Brain pericyte (primary cell): Measurements from ENCODE around the gene A2M.

Experiments used
- DNase-seq: peaks from one replicate; pipeline ENCODE4 v3.0.0-alpha.2; 2012; ENCODE audit warnings: low read depth, low spot score

The A2M gene

DNA sequence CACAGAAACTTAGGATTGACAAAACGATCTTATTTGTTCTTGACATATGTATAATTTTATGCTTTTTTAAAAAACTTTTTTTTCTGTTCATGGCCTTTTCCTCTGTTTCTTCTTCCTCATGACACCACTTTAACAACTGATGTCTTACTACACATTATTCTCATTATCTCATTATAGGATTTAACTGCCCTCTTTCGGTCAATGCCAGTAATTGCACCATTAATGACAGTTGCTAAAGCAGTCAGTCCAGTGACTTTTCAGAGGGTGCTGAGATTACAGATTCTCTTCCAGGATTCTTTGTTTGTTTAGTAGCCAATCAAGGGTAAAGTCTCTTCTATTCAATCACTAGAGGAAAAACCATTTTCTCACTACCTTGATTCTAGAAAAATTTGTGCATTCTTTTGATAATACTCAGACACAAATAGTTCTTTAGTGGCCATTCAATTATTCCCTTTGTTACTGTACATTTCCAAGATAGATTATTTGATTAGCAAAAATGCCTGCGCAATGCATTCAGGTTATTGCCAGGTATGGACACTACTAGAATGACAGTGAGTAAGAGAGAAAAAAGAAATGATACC, 76.2 kb downstream of the A2M start:
- no peak for DNase-seq

DNA sequence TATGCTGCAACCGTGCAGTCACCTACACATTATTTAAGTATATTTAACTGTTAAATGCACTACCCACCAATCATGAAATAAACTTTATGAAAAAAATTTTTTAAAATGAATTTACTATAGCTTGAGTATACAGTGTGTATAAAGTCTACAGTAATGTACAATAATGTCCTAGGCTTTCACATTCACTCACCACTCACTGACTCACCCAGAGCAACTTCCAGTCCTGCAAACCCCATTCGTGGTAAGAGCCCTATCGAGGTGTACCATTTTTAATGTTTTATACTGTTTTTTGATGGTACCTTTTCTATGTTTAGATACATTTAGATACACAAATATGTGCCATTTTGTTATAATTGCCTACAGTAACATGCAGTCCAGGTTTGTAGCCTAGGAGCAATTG, 78.3 kb downstream of the A2M start:
- no peak for DNase-seq

DNA sequence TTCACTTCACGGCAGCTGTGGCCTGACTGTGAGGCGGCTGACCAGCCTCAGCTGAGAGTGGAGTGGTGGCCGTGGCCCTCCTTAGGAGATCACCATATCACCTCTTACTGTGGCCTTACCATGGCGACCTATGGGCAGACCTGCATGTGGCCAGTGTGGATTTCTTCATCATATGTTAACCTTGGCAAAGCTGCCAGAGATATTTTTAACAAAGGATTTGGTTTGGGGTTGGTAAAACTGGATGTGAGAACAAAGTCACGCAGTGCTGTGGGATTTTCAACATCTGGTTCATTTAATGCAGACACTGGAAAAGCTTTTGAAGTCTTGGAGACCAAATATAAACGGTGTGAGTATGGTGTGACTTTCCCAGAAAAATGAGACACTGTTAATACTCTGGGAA, 79.5 kb downstream of the A2M start:
- DNase-seq: no peak

DNA sequence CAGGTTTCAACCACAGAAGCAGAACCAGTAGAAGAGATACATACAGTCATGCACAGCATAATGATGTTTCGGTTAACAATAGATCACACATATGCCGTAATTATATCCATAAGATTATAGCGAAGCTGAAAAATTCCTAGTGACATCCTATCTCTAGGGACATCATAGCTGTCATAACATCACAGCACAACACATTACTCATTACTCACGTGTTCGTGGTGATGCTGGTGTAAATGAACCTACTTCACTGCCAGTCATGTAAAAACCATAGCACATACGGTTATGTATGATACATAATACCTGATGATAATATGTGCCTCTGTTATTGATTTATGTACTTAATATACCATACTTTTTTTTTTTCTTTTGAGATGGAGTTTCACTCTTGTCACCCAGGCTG, 81.6 kb downstream of the A2M start:
- DNase-seq: no peak

DNA sequence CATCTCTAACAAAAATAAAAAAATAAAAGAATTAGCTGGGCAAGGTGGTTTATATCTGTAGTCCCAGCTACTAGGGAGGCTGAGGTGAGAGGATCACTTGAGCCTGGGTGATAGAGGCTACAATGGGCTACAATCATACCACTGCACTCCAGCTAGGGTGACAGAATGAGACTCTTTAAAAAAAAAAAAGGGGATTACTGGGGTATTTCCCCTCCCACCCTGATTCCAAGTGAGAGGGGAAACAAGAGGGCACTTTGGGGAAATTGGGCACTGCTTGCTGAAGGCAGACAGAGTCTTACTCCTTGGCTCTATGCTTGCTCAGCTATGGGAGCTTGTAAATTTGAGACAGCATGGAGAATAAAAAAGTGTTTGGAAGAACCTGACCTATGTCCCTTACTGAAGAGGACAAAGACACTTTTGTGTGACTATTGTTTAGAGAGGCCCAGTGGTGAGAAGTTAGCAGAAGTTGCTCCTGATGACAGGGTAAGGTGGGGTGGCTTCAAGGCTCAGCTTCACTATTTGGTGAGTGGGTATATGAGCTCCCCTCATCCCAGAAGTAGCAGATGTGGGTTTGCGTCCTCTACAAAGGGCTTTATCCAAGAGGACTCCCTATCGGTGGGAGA, 82.3 kb downstream of the A2M start:
- no peak for DNase-seq

DNA sequence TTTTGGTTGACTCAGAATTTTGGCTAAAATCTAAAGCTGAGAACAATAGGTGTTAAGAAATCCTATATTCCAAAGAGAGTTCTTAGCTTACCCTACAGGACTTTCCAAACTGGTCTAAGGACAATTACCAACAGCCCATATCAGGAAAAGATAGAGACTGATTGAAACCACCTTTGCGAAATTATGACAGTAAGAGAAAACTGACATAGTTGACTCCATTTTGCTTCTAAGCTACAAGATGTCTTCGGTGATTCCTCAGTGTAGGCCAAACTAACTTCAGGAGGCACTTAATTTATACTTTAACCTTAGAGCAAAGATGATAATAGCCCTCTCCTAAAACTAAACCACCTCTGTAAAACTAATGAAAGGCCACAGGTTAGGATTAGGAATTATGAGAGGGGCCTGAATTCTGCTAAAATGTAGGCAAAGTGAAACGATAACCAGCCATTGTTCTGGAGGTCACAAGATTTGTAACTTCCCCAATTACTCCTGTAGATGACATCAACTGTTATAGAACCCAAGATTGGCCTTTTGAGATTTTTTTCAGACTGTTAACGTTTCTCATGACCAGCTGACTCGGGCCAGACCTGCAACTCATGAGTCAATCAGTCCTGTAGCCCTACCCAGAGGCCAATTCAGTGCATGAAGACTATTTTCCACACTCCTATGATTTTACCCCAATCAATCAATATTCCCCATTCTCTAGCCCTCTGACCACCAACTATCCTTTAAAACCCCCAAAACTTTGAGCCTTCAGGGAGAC, 83.3 kb downstream of the A2M start:
- DNase-seq: no peak

DNA sequence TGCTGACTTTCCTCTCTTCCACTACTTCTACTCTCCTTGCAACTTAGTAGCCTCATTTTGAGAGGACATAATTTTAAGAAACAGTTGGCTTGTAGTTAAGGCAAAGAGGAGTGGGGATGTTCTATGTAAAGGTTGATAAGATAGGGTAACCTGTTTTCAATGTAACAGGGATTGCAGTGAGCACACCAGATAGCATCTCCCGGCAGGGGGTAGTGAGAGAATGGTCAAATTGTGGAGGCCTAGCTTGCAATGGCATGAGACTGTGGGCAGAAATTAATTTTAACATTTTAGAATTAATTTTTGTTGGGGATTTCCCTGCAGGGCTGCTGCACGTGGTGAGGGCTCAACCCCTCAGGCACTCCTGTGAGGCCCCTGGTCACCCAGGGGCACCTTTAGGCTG, 84.9 kb downstream of the A2M start:
- DNase-seq: no peak

DNA sequence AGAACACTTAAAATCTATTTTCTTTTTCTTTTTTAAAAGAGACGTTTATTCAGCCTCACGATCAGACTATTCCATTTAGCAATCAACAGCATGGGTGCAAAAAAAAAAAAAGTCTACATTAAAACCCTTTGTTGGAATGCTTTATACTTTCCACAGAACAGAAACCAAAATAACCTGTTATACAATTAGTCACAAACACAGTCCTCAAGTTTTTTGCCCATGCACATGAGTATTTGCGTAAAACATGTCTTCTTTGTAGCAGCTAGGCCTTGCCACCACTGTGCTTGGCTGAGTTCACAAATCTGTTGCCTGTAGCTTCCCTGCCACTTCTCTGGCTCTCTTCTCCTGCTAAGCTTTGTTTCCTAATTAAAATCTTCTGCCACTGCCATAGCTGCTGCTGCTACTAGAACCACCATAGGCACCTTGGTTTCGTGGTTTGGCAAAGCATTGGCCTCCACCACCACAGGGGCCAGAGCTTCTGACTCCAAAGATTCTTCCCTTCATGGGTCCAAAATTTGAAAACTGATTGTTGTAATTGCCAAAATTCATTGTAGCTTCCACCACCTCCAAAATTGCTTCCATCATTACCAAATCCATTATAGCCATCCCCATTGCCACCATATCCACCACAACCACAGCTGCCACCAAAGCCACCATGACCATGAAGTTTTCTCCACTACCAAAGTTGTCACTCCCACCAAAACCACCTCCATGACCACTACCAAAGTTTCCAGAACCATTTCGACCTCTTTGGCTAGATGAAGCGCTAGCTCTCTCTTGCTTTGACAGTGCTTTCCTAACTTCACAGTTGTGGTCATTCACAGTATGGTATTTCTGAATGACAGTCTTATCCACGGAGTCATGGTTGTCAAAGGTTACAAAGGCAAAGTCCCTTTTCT, 88.3 kb downstream of the A2M start:
- DNase-seq: no peak

DNA sequence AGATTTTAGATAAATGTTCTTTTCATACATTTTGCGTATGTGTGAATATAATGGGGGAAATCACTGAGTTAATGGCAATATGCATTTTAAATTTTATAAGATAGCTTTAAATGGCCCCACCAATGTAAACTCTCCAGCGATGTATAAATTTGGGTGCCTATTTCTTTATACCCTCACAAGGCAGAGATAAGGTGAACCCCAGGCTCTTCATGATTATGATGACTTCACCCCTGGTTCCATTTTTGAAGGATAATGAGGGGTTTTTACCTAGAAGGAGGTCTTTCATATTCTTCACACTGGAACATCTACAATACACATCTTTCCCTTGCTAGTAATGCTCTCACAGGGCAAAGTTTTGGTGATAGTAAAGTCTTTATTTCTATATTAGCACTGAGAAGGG, 91.2 kb downstream of the A2M start:
- no peak for DNase-seq

DNA sequence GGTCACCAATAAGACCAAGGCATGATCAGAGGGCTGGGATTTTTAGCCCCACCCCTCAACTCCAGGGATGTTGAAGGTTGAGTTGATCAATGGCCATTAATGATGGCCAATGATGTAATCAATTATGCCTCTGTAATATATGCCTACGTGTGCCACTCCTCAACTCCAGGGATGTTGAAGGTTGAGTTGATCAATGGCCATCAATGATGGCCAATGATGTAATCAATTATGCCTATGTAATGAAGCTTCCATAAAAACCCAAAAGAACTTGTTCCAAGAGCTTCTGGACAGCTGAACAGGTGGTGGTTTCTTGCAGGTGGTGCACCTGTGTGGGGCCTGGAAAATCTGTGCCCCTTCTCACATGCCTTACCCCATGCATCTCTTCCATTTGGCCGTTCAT, 93.1 kb downstream of the A2M start:
- DNase-seq: no peak
